ENCODE results near the gene PRR5. TPM values are rescaled to one million over a fixed set of nuclear protein-coding genes. Genes with fewer than 3 reads are reported as not detected.

The PRR5 gene
- total and polyA plus RNA-seq, 2 donors: 5.9 to 16.2 TPM

DNA sequence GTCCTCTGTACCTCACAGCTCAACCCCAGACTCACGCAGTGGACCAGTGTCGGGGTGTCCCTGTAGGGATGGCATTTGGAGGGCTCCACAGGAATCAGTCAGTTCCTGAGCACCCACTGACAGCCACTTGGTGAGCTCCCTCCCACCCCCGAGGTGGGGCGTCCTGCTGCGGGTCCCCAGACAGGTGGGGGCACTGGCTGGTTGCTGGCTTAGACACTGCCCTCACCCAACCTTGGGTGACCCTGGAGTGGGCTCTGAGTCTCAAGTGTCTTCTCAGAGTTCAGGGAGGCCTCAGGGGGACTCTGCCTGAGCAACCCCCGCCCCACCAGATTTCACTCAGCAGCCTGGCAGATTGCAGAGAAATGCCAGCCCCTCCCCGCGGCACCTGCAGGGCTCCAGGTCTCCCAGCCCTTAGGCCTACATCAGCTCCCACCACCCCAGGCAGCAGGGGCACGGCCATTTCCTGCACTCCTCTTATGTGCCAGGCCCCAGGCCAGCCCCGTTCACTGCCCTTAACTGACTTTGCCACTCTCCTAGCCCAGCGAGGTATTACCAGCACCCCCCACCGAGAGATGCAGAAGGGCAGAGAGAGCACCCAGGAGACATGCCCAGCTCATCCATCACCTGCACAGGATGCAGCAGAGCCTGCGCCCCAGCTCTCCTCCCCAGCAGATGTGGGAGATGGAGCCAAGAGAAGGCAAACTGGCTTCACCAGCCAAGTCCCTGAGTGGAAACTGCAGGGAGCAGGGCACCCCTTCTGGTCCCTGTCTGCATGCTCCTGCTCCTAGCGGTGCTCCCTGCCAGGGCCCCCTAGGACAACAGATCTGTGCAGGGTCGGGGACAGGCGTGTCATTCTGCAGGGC is 2.4 kb downstream of the PRR5 start:
- Histone ChIP-seq H3K4me1 (ENCODE audit: control insufficient read depth in 2 of 2, insufficient read depth in 2 of 2, low read length in 2 of 2) (peaks cover 8 to 52% of the 10 kb centered on the region in 2 donors), H3K27me3 (ENCODE audit: control insufficient read depth in 2 of 2, insufficient read depth in 1 of 2, low read length in 1 of 2) (peaks cover 9 to 11% of the 10 kb centered on the region in 2 donors), H3K9me3 (ENCODE audit: control insufficient read depth in 2 of 2, insufficient read depth in 1 of 2, low read length in 1 of 2) (no peaks in the 10 kb centered on the region), H3K36me3 (ENCODE audit: control insufficient read depth in 2 of 2, insufficient read depth in 2 of 2, low read length in 1 of 2) (no peaks in the 10 kb centered on the region), H3K27ac (ENCODE audit: low read depth in 1 of 2, low read length in 1 of 2) (no peak overlapping the region), H3K4me3 (ENCODE audit: low read length in 2 of 2) (no peak overlapping the region)
- DNase-seq (ENCODE audit: low read depth in 6 of 9, low spot score in 9 of 9): no peak
- 96% methylated on average over 16 of the region's 16 CpGs for WGBS

DNA sequence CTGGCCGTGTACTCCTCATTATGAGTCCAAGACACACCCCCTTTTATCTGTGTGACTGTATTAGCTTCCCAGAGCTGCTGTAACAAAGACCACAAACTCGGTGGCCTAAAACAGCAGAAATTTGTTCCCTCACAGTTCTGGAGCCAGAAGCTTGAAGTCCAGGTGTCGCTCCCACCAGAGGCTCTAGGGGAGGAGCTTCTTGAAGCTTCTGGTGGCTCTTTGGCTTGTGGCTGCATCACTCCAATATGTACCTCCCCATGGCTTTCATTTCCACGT is 3.0 kb downstream of the PRR5 start:
- WGBS: 92% methylated on average over 4 of the region's 4 CpGs
- H3K27me3 ChIP-seq (ENCODE audit: control insufficient read depth in 2 of 2, insufficient read depth in 1 of 2, low read length in 1 of 2): peaks cover 9 to 11% of the 10 kb centered on the region in 2 donors
- H3K4me1 ChIP-seq (ENCODE audit: control insufficient read depth in 2 of 2, insufficient read depth in 2 of 2, low read length in 2 of 2): peaks cover 8 to 53% of the 10 kb centered on the region in 2 donors
- H3K36me3 ChIP-seq (ENCODE audit: control insufficient read depth in 2 of 2, insufficient read depth in 2 of 2, low read length in 1 of 2): no peaks in the 10 kb centered on the region
- H3K4me3 ChIP-seq (ENCODE audit: low read length in 2 of 2): no peak overlapping the region
- H3K27ac ChIP-seq (ENCODE audit: low read depth in 1 of 2, low read length in 1 of 2): no peak overlapping the region
- H3K9me3 ChIP-seq (ENCODE audit: control insufficient read depth in 2 of 2, insufficient read depth in 1 of 2, low read length in 1 of 2): no peaks in the 10 kb centered on the region
- DNase-seq (ENCODE audit: low read depth in 6 of 9, low spot score in 9 of 9): no peak

DNA sequence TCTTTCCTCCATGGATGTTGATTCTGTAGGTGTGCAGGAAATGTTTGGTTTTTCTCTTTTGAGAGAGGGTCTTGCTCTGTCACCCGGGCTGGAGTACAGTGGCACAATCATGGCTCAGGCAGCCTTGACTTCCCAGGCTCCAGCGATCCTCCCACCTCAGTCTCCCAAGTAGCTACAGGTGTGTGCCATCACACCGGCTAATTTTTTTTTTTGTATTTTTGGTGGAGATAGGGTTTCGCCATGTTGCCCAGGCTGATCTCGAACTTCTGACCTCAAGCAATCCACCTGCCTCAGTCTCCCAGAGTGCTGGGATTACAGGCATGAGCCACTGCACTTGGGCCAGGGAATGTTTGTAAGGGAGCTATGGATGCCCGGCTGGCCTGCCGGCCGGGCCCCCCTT is 4.5 kb downstream of the PRR5 start:
- H3K4me3 ChIP-seq (ENCODE audit: low read length in 2 of 2): no peak overlapping the region
- peaks cover 23 to 56% of the 10 kb centered on the region in 2 donors for H3K4me1 ChIP-seq (ENCODE audit: control insufficient read depth in 2 of 2, insufficient read depth in 2 of 2, low read length in 2 of 2)
- no peaks in the 10 kb centered on the region for H3K9me3 ChIP-seq (ENCODE audit: control insufficient read depth in 2 of 2, insufficient read depth in 1 of 2, low read length in 1 of 2)
- 96% methylated on average over 8 of the region's 8 CpGs for WGBS
- no peak for DNase-seq (ENCODE audit: low read depth in 6 of 9, low spot score in 9 of 9)
- H3K36me3 ChIP-seq (ENCODE audit: control insufficient read depth in 2 of 2, insufficient read depth in 2 of 2, low read length in 1 of 2): no peaks in the 10 kb centered on the region
- no peak overlapping the region for H3K27ac ChIP-seq (ENCODE audit: low read depth in 1 of 2, low read length in 1 of 2)
- H3K27me3 ChIP-seq (ENCODE audit: control insufficient read depth in 2 of 2, insufficient read depth in 1 of 2, low read length in 1 of 2): peaks cover 9 to 11% of the 10 kb centered on the region in 2 donors

DNA sequence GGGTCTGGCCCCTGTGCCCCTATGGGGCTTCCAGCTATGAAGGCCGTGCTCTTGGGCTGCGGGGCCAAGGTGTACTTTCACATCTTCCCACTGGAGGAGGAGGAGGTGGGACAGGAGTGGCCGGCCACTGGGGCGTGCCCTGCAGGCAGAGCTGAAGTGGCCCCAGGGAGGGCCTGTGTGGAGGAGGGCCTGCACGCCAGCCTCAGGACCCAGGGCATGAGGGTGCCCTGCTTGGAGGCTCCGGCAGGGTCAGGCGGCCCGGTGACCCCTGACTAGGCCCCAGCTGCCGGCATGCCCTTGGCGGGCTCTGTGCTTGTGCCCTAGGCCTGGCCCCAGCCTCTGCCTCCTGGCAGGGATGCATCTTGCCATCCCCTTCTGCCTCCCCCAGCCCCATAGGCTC is 5.2 kb downstream of the PRR5 start:
- 97% methylated on average over 10 of the region's 10 CpGs for WGBS
- Histone ChIP-seq H3K27ac (ENCODE audit: low read depth in 1 of 2, low read length in 1 of 2) (no peak overlapping the region), H3K9me3 (ENCODE audit: control insufficient read depth in 2 of 2, insufficient read depth in 1 of 2, low read length in 1 of 2) (no peaks in the 10 kb centered on the region), H3K4me1 (ENCODE audit: control insufficient read depth in 2 of 2, insufficient read depth in 2 of 2, low read length in 2 of 2) (peaks cover 23 to 59% of the 10 kb centered on the region in 2 donors), H3K36me3 (ENCODE audit: control insufficient read depth in 2 of 2, insufficient read depth in 2 of 2, low read length in 1 of 2) (no peaks in the 10 kb centered on the region), H3K4me3 (ENCODE audit: low read length in 2 of 2) (no peak overlapping the region), H3K27me3 (ENCODE audit: control insufficient read depth in 2 of 2, insufficient read depth in 1 of 2, low read length in 1 of 2) (peaks cover 9 to 10% of the 10 kb centered on the region in 2 donors)
- DNase-seq (ENCODE audit: low read depth in 6 of 9, low spot score in 9 of 9): no peak

DNA sequence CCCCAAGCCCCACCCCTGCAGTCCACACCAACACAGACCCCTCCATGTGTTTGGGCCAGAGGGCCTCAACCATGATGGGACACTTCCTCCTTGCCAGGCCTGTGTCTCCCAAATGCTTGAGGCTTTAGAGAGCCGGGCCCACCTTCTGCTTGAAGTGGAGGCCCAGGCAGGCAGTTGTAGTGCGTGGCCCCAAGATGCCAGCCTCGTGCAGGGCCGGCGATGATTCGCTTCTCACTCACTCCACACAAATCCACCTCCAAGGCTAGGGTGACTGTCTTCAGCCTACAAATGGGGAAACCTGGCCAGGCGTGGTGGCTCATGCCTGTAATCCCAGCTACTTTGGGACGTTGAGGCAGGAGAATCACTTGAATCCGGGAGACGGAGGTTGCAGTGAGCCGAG is 5.7 kb downstream of the PRR5 start:
- H3K4me1 ChIP-seq (ENCODE audit: control insufficient read depth in 2 of 2, insufficient read depth in 2 of 2, low read length in 2 of 2): peaks cover 20 to 65% of the 10 kb centered on the region in 2 donors
- H3K36me3 ChIP-seq (ENCODE audit: control insufficient read depth in 2 of 2, insufficient read depth in 2 of 2, low read length in 1 of 2): no peaks in the 10 kb centered on the region
- 98% methylated on average over 11 of the region's 11 CpGs for WGBS
- peaks cover 5 to 9% of the 10 kb centered on the region in 2 donors for H3K27me3 ChIP-seq (ENCODE audit: control insufficient read depth in 2 of 2, insufficient read depth in 1 of 2, low read length in 1 of 2)
- H3K9me3 ChIP-seq (ENCODE audit: control insufficient read depth in 2 of 2, insufficient read depth in 1 of 2, low read length in 1 of 2): no peaks in the 10 kb centered on the region
- DNase-seq (ENCODE audit: low read depth in 6 of 9, low spot score in 9 of 9): no peak
- H3K27ac ChIP-seq (ENCODE audit: low read depth in 1 of 2, low read length in 1 of 2): no peak overlapping the region
- H3K4me3 ChIP-seq (ENCODE audit: low read length in 2 of 2): no peak overlapping the region

DNA sequence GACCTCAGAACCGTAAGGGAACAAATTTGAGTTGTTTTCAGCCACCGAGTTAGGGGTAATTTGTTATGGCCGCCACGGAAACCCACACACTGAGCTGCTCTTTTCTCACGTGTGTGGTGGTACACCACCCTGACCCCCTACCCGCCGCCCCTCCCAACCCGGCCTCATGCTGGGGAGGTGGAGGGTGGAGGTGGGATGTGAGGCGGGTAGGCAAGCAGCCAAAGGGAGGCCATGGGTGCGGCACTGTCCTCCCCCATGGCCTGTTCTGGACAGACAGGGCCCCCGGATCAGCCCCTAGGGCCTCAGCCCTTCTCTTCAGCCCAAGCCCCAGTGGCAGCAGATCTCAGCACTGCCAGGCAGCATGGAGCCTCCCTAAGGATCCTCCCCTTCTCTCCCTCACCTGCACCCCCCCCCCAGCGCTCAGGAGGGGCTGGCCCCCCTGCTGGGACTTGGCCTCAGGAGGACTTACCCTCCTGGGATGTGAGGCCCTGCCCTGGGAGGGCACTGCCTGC is 7.9 kb downstream of the PRR5 start:
- Histone ChIP-seq H3K36me3 (ENCODE audit: control insufficient read depth in 2 of 2, insufficient read depth in 2 of 2, low read length in 1 of 2) (no peaks in the 10 kb centered on the region), H3K4me1 (ENCODE audit: control insufficient read depth in 2 of 2, insufficient read depth in 2 of 2, low read length in 2 of 2) (peaks cover 15 to 56% of the 10 kb centered on the region in 2 donors), H3K9me3 (ENCODE audit: control insufficient read depth in 2 of 2, insufficient read depth in 1 of 2, low read length in 1 of 2) (no peaks in the 10 kb centered on the region), H3K27me3 (ENCODE audit: control insufficient read depth in 2 of 2, insufficient read depth in 1 of 2, low read length in 1 of 2) (no peaks in the 10 kb centered on the region), H3K27ac (ENCODE audit: low read depth in 1 of 2, low read length in 1 of 2) (peak overlapping the region in 1 of 2 donors; percentile 43), H3K4me3 (ENCODE audit: low read length in 2 of 2) (no peak overlapping the region)
- WGBS: 88% methylated on average over 12 of the region's 12 CpGs
- no peak for DNase-seq (ENCODE audit: low read depth in 6 of 9, low spot score in 9 of 9)

DNA sequence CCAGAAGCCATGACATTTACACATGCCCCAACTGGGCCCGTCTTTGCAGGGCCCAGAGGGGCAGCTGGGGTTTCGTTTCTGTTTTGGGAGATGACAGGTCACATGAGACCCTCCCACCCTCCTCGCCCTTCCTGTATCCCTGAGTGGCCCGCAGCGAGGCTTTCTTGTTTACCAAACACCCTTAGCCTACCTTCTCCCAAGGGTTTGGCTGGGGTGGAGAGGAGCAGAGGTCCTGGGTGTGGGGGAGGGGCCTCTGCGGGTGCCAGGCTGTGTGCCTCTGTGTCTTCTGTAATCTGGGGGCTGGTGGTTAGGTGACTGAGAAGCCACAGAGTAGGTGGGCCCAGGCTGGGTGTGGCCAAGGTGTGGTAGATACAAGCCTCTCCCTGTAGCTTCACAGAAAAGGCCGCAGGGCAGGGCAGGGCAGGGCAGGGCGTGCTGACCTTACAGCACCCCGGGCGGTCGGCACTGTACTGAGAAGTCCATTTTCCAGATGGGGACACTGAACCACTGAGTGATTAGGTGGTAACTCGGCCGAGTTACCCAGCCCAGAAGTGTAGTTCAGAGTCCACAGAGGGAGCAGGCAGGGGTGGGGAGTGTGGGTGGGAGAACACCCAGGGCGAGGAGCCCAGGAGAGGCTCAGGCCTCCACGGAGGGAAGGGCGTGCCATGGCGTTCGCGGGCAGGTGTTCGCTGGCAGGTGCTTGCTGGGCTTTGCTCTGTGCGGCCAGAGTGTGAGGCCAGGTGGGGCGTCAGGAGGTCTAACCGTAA is 8.7 kb downstream of the PRR5 start:
- peak in 3 of 9 donors; percentile 39 to 65 (median 43) for DNase-seq (ENCODE audit: low read depth in 6 of 9, low spot score in 9 of 9)
- H3K27me3 ChIP-seq (ENCODE audit: control insufficient read depth in 2 of 2, insufficient read depth in 1 of 2, low read length in 1 of 2): no peaks in the 10 kb centered on the region
- H3K27ac ChIP-seq (ENCODE audit: low read depth in 1 of 2, low read length in 1 of 2): peak overlapping the region in 1 of 2 donors; percentile 43
- 33% methylated on average over 23 of the region's 23 CpGs for WGBS
- no peaks in the 10 kb centered on the region for H3K9me3 ChIP-seq (ENCODE audit: control insufficient read depth in 2 of 2, insufficient read depth in 1 of 2, low read length in 1 of 2)
- no peak overlapping the region for H3K4me3 ChIP-seq (ENCODE audit: low read length in 2 of 2)
- peaks cover 0 to 2% of the 10 kb centered on the region in 2 donors for H3K36me3 ChIP-seq (ENCODE audit: control insufficient read depth in 2 of 2, insufficient read depth in 2 of 2, low read length in 1 of 2)
- peaks cover 15 to 53% of the 10 kb centered on the region in 2 donors for H3K4me1 ChIP-seq (ENCODE audit: control insufficient read depth in 2 of 2, insufficient read depth in 2 of 2, low read length in 2 of 2)

DNA sequence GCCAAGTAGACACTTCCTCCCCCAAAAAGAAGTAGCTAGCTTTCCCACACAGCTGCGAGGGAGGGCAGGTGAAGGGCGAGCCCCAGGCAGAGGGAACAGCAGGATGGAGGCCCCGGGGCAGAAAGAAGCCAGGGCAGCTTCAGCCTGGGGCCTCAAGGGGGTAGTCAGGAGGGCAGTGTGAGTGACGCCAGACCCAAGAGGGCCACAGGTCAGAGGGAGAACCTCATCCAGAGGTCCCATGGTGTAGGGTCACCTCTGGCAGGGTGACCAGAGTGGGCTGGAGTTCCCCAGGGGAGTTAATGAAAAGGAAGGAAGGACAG is 9.2 kb downstream of the PRR5 start:
- peak overlapping the region in 1 of 2 donors; percentile 43 for H3K27ac ChIP-seq (ENCODE audit: low read depth in 1 of 2, low read length in 1 of 2)

More for the DNA sequence above, 9.2 kb downstream of the PRR5 start:
- H3K4me1 ChIP-seq (ENCODE audit: control insufficient read depth in 2 of 2, insufficient read depth in 2 of 2, low read length in 2 of 2): peaks cover 15 to 53% of the 10 kb centered on the region in 2 donors
- no peaks in the 10 kb centered on the region for H3K27me3 ChIP-seq (ENCODE audit: control insufficient read depth in 2 of 2, insufficient read depth in 1 of 2, low read length in 1 of 2)
- DNase-seq (ENCODE audit: low read depth in 6 of 9, low spot score in 9 of 9): peak in 2 of 9 donors; percentile 43 to 51
- no peaks in the 10 kb centered on the region for H3K9me3 ChIP-seq (ENCODE audit: control insufficient read depth in 2 of 2, insufficient read depth in 1 of 2, low read length in 1 of 2)
- H3K36me3 ChIP-seq (ENCODE audit: control insufficient read depth in 2 of 2, insufficient read depth in 2 of 2, low read length in 1 of 2): peaks cover 0 to 2% of the 10 kb centered on the region in 2 donors
- 11% methylated on average over 4 of the region's 4 CpGs for WGBS
- no peak overlapping the region for H3K4me3 ChIP-seq (ENCODE audit: low read length in 2 of 2)
